Nucleus accumbens (tissue), 56 donors: ENCODE data around the gene HEBP1.

ENCODE experiments used
- DNase-seq, 56 donors: peaks; one replicate each; lab custom pipeline; 2025; lab: John Stamatoyannopoulos, UW

HEBP1 gene

GRCh38 chr12:13024531-13024916 lies 24.5 kb upstream of the HEBP1 start:
- no peak for DNase-seq

- DNase-seq: peak in 2 of 56 donors; percentile 1 to 2
These were observed 23.9 kb upstream of the HEBP1 start for GRCh38 chr12:13023811-13024530.

- DNase-seq: no peak
These were observed 22.8 kb upstream of the HEBP1 start for GRCh38 chr12:13022851-13023271.

GRCh38 chr12:13011098-13011497 lies 11.0 kb upstream of the HEBP1 start:
- no peak for DNase-seq

- DNase-seq: no peak
These were observed 8.8 kb upstream of the HEBP1 start for GRCh38 chr12:13008741-13009380.

- DNase-seq: no peak
These were observed 7.6 kb upstream of the HEBP1 start for GRCh38 chr12:13007496-13008233.

- DNase-seq: no peak
These were observed 5.6 kb upstream of the HEBP1 start for GRCh38 chr12:13005649-13006048.

- no peak for DNase-seq
These were observed 4.9 kb upstream of the HEBP1 start for GRCh38 chr12:13004986-13005385.

GRCh38 chr12:13004361-13004760 lies 4.3 kb upstream of the HEBP1 start:
- no peak for DNase-seq

GRCh38 chr12:13002301-13003097 lies 2.4 kb upstream of the HEBP1 start:
- DNase-seq: no peak

GRCh38 chr12:13001775-13002040 lies 1.6 kb upstream of the HEBP1 start:
- no peak for DNase-seq

GRCh38 chr12:13000925-13001774 lies 1.1 kb upstream of the HEBP1 start:
- peak in 42 of 56 donors; percentile 20 to 78 (median 52) for DNase-seq

- DNase-seq: peak in 6 of 56 donors; percentile 48 to 83 (median 72)
These were observed 505 bp upstream of the HEBP1 start for GRCh38 chr12:13000616-13000924.

GRCh38 chr12:12999271-12999958 lies 650 bp downstream of the HEBP1 start:
- peak in 6 of 56 donors; percentile 39 to 79 (median 58) for DNase-seq

- no peak for DNase-seq
These were observed 1.8 kb downstream of the HEBP1 start for GRCh38 chr12:12998248-12998647.

GRCh38 chr12:12997734-12998133 lies 2.3 kb downstream of the HEBP1 start:
- no peak for DNase-seq

- DNase-seq: no peak
These were observed 2.9 kb downstream of the HEBP1 start for GRCh38 chr12:12997156-12997555.

- DNase-seq: no peak
These were observed 3.9 kb downstream of the HEBP1 start for GRCh38 chr12:12996209-12996608.

- peak in 14 of 56 donors; percentile 18 to 82 (median 52) for DNase-seq
These were observed 5.0 kb downstream of the HEBP1 start for GRCh38 chr12:12995088-12995487.

GRCh38 chr12:12993367-12993766 lies 6.7 kb downstream of the HEBP1 start:
- DNase-seq: no peak
